Fibroblast of pulmonary artery (primary cell): ENCODE measurements around the gene USE1.
A peak's percentile ranks its signal among the peaks of the same experiment; 100 is the strongest.

Source experiments
- DNase-seq: peaks from one replicate; pipeline ENCODE4 v3.0.0-alpha.2; 2010; ENCODE audit warnings: low read depth
- H3K4me3 ChIP-seq: replicated peaks from 2 replicates; pipeline ENCODE4 v1.5.1; 2011; ENCODE audit warnings: low read depth, mild to moderate bottlenecking, control low read depth, low read length, moderate library complexity
- TF ChIP-seq, protein P1 (sequence below): IDR thresholded peaks from 2 replicates; pipeline ENCODE4 v1.5.1; 2011; ENCODE audit warnings: mild to moderate bottlenecking, control low read depth, low read length, inconsistent platforms; ENCODE audit errors: missing control alignments

USE1 gene

DNA sequence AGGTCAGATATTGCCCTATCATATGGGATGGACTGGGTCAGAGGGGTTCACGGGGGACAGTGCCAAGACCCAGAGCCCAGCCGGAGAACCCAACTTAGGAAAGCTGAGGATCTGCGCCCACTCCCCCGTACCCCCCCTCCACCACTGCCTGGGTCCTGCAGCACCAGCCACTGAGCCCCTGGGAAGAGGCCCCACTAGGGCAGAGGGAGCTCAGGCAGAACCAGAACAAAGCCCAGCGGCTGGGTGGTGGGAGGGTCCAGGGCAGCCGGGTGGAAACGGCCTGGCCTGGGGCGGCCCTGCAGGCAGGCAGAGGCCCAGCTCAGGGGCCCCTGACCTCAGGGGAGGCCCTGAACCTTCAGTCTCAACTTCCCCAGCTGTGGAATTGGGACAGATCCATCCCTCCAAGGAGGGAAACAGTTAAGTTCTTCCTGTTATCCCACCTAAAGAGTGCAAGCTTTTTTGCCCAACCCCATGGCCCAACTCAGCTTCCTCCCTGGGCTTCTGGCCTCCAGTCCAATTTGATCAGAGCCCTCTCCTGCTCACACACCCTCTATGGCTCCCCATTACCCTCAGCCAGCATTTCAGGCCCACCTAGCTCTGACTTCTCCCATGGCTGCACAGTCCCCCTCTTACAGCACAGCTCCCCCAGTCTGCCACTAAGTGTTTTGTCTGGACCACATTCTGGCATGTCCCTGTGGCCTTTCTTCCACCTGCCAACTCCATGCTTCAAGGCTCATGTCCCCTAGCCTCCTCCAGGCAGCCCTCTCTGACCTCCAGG, 27.5 kb downstream of the USE1 start:
- H3K4me3 ChIP-seq: peak overlapping the region; percentile 89
- DNase-seq: no peak

DNA sequence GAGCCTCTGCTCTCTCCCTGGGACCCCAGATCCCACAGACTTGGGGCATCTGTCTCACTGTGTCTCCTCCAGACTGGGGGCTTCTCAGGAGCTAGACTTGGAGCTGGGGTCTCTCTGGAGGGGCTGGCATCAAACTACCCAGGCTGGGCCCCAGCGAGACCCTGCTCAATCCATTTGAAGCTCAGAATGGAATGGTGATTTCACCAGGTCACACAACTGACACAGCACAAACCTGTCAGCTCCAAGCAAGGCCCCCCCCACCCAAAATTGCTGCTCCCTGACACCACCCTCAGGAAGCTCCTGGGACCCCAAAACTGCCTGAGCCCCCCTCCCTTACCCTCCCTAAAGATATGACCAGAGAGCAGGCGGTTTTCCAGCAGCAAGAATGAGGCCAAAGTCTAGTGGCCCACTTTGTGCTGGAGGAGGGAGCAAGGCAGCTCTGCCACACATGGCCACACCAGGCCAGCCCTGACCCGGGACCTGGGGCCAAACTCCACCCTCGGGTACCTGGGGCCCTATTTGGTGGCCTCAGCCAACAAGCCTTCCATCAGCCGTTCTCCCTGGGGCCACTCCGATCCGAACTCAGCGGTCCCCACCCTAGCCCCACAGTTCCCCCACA, 28.2 kb downstream of the USE1 start:
- TF ChIP-seq, protein P1, sequence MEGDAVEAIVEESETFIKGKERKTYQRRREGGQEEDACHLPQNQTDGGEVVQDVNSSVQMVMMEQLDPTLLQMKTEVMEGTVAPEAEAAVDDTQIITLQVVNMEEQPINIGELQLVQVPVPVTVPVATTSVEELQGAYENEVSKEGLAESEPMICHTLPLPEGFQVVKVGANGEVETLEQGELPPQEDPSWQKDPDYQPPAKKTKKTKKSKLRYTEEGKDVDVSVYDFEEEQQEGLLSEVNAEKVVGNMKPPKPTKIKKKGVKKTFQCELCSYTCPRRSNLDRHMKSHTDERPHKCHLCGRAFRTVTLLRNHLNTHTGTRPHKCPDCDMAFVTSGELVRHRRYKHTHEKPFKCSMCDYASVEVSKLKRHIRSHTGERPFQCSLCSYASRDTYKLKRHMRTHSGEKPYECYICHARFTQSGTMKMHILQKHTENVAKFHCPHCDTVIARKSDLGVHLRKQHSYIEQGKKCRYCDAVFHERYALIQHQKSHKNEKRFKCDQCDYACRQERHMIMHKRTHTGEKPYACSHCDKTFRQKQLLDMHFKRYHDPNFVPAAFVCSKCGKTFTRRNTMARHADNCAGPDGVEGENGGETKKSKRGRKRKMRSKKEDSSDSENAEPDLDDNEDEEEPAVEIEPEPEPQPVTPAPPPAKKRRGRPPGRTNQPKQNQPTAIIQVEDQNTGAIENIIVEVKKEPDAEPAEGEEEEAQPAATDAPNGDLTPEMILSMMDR: no peak
- no peak for DNase-seq
- H3K4me3 ChIP-seq: peak overlapping the region; percentile 89

More for the DNA sequence above, 27.5 kb downstream of the USE1 start:
- TF ChIP-seq, protein P1: no peak

DNA sequence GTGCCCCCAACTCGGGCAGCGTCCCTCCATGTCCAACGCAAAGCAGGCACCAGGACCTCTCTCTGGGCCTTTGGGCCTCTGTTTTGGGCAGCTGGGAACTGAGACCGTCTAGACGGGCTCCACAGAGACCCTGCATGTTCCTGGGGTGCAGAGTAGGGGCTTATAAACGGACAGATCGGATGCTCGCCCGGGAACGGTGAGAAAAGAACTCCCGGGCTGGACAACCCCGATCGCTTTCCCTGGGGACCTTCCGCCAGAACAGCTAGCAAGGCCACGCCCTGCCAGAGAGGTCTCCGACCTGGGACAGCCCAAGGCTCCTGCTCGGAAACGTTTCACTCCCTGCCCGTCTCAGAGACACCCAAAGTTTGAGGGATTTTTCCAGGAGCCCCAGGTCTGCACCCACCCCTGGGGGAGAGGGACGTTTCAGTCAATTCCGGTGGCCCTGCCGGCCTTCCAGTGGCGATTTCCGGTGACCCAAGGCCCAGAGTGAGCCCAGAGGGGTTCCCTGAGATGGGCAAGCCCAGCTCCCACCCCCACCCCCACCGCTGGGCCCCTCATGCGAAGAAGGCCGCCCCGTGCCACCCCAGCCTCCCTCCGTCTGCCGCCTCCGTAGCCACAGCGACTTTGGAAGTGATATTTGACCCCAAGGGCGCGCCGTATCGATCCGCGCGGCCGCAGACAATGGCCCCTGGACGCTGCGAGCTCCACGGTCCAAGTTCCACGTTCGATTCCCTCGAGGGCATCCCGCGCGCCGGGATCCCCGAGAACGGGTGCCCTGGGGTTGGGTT, 28.9 kb downstream of the USE1 start:
- TF ChIP-seq, protein P1: no peak
- DNase-seq: peak; percentile 42
- peak overlapping the region; percentile 89 for H3K4me3 ChIP-seq

DNA sequence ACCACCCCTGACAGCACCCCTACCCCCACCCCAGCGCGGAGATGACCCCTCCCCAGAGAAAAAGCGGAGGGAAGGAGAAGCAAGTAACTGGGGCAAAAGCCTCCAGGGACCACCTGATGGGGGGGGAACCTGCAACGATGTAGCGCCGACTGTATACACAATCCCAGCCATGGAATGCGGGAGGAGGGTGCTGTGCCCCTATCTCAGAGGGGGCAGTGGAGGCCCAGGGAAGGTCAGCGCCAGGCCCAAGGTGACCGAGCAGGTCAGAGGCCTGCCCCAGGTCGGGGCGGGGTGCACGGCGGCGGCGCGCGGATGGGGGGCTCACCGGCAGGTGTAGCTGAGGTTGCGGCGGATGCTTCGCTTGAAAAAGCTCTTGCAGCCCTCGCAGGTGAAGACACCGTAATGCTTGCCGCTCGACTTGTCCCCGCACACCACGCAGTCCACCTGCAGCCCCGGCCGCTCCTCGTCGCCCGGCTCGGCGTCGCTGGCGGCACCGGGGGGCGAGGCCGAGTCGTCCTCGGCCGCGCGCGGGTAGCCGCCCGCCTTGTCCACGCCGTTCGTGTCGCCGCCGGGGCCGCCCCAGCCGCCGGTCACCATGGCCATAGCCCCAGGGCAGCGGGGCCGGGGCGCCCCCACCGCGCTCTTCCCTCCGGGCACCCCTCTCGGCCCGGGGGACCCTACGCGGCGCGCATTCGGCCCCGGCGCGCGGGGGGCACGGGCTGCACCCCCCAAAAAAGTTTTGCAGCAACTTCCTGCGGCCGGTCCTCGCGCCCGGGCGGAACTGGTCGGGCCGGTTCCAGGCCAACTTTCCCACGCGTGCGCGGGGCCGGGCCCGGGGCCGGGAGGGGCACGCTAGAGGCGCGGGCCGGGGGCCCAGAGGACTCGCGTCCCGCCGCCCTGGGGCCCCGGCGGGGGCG, 29.7 kb downstream of the USE1 start:
- no peak for DNase-seq
- TF ChIP-seq, protein P1: no peak
- H3K4me3 ChIP-seq: peak overlapping the region; percentile 89

DNA sequence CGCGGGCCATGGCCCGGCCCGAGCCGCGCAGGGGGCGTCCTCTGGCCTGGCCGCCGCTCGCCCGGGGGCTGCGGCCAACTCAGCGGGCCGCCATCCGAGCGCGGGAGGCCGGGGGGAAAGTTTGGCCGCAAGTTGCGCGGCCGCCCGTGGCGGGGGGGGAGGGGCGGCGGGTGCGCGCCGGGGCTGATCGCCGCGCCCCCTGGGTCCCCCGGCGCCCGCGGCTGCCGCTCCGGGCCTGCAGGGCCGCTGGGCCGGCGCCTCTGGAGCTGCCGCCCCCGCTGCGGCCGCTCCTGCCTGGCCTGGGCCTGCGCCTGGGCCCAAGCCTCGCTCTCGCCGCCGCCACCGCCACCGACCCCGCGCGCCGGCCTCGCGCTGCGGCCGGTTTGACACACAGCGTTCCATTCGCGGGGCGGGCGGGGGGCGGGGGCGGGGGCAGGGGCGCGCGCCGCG, 30.4 kb downstream of the USE1 start, which contains the start of gene NR2F6:
Gene NR2F6, minus strand, starts transcription at position 385 of the 450 bp plus-strand sequence. CDS start 699 bp downstream, outside the sequence.
- TF ChIP-seq, protein P1: no peak
- no peak for DNase-seq
- peak within 1 kb of the TSS; percentile 89 for H3K4me3 ChIP-seq
